Superior temporal gyrus (tissue), 1 donor: ENCODE results near the gene KCTD14.
"Not testable (repeated sequence)": the region's sequence is repeated elsewhere in the genome, so short reads cannot be mapped to it uniquely, and the experiment has no call there.

Experiments used
- DNase-seq: peaks from one replicate; pipeline ENCODE4 v3.0.0-alpha.2; 2016; ENCODE audit errors: extremely low spot score

KCTD14 gene

GRCh38 chr11:78046486-78046854 lies 23.4 kb upstream of the KCTD14 start:
- no peak for DNase-seq

- peak; percentile 87 for DNase-seq
Observed at GRCh38 chr11:78045851-78046485, 22.9 kb upstream of the KCTD14 start.

GRCh38 chr11:78044706-78045105 lies 21.6 kb upstream of the KCTD14 start:
- no peak for DNase-seq

DNA sequence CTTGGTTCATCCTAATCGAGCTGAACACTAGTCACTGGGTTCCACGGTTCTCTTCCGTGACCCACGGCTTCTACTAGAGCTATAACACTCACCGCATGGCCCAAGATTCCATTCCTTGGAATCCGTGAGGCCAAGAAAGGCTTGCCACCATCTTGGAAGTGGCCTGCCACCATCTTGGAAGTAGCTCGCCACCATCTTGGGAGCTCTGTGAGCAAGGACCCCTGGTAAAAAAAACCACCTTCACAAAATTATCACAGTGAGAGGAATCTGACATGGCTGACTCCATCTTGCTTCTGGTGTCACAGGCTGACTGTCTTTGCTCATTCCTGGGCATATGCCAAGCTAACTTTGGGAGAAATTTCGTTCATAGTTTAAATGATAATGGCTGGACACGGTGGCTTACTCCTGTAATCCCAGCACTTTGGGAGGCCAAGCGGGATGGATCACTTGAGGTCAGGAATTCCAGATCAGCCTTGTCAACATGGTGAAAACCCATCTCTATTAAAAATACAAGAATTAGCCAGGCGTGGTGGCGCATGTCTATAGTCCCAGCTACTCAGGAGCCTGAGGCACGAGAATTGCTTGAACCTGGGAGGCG lies 18.9 kb upstream of the KCTD14 start:
- no peak for DNase-seq

GRCh38 chr11:78041380-78041719 lies 18.3 kb upstream of the KCTD14 start:
- not testable (repeated sequence) for DNase-seq

GRCh38 chr11:78040691-78041379 lies 17.8 kb upstream of the KCTD14 start:
- no peak for DNase-seq

- peak; percentile 52 for DNase-seq
Observed at GRCh38 chr11:78039919-78040671, 17.0 kb upstream of the KCTD14 start.

- DNase-seq = no peak
Observed at GRCh38 chr11:78039391-78039918, 16.4 kb upstream of the KCTD14 start.

GRCh38 chr11:78038697-78039313 lies 15.7 kb upstream of the KCTD14 start:
- DNase-seq = no peak

- DNase-seq = no peak
Observed at GRCh38 chr11:78037825-78038620, 14.9 kb upstream of the KCTD14 start.

DNA sequence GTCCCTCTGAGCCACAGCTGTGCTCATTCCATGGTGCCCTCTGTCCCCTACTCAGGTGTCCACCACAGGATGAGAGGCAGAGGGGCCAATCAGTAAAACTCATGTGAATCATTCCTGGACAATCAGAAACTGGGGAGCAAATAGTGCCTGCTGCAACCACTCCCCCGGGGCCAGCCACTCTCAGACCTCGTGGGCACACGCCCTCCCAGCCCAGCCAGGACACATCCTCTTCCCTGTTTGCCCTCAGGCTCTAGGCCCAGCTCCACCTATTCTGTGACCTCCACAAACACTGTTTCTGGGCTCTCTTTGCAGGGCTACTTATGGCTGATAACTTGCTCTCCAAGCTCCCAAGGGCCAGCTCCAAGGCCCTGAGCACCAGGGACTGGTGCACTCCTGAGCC lies 14.0 kb upstream of the KCTD14 start:
- DNase-seq = no peak

DNA sequence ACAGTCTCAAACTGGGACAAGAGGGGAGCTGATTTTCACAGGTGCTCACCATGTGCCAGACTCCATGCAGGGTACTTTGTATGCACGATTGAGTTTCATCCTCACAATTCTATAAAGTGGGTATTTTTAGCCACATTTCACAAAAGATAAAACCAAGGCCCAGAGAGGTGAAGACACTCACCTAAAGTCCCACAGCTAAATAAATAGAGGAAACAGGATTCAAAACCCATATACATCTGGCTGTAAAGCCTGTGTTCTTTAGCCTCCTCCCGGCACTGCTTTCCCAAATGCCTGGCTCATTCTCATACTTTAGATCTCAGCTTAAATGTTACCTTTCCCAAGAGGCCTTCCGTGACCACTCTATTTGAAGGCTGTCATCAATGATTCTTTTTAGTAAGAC lies 13.2 kb upstream of the KCTD14 start:
- no peak for DNase-seq

DNA sequence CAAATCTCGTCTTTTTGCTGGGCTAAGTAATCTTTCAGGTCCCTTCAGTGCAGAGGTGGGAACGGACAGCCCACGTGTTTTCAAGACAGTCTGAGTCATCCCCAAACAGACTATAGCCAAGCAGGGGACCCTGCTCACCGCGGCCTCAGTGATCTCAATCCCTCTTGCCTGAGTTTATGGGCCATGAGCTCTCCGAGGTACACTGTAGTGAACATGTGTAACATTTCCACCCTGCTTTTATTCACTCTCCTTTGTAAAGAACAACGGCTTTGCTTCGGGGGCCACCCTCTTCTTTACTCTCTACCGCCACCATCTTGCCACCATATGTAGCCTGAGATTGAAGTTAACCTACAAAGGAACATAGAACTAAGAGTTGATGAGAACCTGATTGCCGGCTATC lies 11.5 kb upstream of the KCTD14 start:
- no peak for DNase-seq

DNA sequence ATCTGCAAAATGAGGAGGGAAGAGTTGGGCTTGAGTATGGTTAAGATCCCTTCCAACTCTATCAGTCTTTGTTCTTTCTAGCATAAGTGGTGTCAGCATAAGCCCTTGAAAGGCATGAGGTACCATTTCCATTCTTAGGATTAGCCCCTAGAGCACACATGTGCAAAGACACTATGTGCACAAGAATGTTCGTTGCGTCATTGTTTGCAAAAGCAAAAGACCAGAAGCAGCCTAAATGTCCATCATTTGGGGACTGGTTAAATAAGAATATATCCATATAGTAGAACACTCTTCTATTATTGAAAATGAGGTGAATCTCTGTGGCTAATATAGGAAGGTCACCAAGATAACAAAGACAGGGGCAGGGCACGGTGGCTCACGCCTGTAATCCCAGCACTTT lies 10.0 kb upstream of the KCTD14 start:
- no peak for DNase-seq

DNA sequence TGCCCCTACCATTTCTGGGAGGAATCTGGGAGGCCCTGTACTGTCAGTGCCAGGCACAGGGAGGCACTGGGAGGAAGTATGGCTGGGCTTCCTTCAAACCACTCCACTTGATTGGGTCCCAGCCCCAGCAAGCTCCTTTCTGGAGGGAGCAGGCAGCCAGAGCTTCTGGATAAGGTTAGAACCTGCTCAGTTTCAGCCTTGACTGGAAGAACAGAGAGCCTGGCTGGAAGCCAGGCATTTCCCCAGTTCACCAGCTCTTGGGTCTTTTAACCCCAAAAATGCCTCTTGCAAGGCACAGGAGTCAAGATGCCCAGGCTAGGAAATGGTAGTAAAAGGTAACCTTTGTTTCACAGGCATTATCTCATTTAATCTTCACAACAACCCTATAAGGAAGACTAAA lies 9.0 kb upstream of the KCTD14 start:
- no peak for DNase-seq

- no peak for DNase-seq
Observed at GRCh38 chr11:78031629-78032028, 8.6 kb upstream of the KCTD14 start.

DNA sequence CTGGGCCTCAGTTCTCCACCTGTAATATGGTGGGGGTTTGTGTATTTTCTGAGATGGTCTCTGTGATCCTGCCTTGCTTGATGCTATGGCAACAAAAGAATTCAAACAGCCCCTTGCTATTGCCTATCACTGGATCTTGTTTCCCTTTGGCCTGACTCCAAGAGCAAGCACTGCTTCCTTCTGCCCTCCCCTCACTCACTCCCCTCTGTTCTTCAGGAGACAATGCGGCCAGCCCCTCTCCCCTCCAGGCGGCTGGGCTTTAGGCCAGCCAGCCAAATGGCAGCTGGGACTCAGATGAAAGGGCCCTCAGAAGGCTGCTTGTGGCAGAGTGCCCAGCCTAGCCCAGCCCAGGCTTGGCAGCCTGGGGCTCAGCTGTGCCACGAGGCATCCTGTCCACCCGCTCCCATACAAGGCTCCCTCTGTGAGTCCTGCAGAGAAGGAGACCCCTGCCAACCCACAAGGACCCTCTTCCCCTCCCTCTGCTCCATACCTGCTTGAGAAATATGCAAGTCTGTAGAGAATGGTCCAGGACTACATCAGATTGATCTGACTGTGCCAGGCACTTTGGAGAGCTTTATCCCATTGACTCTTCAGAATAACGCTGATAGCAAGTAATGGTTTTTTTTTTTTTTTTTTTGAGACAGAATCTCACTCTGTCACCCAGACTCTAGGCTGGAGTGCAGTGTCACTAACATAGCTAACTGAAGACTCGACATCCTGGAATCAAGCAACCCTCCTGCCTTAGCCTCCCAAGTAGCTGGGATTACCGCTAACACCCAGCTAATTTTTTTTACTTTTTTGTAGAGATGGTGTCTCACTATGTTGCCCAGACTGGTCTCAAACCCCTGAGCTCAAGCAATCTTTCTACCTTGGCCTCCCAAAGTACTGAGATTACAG lies 7.6 kb upstream of the KCTD14 start:
- peak; percentile 97 for DNase-seq

DNA sequence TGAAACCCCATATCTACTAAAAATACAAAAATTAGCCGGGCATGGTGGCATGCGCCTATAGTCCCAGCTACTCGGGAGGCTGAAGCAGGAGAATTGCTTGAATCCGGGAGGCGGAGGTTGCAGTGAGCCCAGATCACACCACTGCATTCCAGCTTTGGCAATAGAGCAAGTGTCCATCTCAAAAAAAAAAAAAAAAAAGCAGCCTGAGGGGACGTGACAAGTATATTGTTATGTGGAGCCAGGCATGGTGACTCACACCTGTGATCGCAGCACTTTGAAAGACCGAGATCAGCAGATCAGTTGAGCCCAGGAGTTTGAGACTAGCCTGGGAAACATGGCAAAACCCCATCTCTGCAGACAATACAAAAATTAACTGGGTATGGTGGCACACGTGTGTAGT lies 5.3 kb upstream of the KCTD14 start:
- DNase-seq = not testable (repeated sequence)

DNA sequence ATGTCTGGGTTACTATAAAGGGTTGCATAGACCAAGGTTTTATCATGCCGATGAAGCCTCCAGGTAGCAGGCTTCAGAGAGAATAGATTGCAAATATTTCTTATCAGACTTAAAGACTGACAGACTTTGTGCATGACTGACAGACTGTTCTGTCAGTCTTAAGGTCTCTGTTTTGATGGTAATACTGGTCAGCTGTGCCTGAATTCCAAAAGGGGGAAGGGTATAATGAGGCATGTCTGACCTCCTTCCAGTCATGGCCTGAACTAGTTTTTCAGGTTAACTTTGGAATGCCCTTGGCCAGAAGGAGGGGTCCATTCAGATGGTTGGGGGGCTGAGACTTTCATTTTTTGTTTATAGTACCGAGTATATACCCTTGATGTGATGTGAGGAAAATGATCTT lies 4.7 kb upstream of the KCTD14 start:
- no peak for DNase-seq

GRCh38 chr11:78025378-78025777 lies 2.3 kb upstream of the KCTD14 start:
- no peak for DNase-seq
